PFSK-1 (cell line): ENCODE measurements around the gene TEX51.

Experiments
- FOXP2 ChIP-seq: optimal IDR thresholded peaks from 2 replicates; pipeline ENCODE3; 2011; ENCODE audit warnings: borderline replicate concordance, control low read depth, inconsistent platforms; ENCODE audit not compliant: insufficient read depth; ENCODE audit errors: extremely low read length, extremely low read depth
- POLR2AphosphoS5 ChIP-seq: IDR thresholded peaks from 2 replicates; pipeline ENCODE4 v1.6.1; 2012; ENCODE audit warnings: low read depth, mild to moderate bottlenecking, control low read depth, low read length, moderate library complexity
- SIN3A ChIP-seq: IDR thresholded peaks from 2 replicates; pipeline ENCODE4 v1.6.1; 2012; ENCODE audit warnings: mild to moderate bottlenecking, low read length, moderate library complexity, borderline replicate concordance; ENCODE audit not compliant: insufficient read depth
- TAF1 ChIP-seq: IDR thresholded peaks from 2 replicates; pipeline ENCODE4 v1.6.1; 2012; ENCODE audit warnings: low read length, control low read depth, borderline replicate concordance; ENCODE audit not compliant: insufficient read depth
- TF ChIP-seq, protein P1 (sequence below), 2 experiments: IDR thresholded peaks; 2 replicates each; pipeline versions ENCODE4 v1.6.1 to v1.8.0; 2011 to 2012; ENCODE audit warnings: low read depth in 2 of 2, low read length in 2 of 2, control low read depth in 1 of 2, inconsistent platforms in 1 of 2, mild to moderate bottlenecking in 1 of 2, moderate library complexity in 1 of 2; ENCODE audit not compliant: insufficient read depth in 1 of 2

TEX51 gene

DNA sequence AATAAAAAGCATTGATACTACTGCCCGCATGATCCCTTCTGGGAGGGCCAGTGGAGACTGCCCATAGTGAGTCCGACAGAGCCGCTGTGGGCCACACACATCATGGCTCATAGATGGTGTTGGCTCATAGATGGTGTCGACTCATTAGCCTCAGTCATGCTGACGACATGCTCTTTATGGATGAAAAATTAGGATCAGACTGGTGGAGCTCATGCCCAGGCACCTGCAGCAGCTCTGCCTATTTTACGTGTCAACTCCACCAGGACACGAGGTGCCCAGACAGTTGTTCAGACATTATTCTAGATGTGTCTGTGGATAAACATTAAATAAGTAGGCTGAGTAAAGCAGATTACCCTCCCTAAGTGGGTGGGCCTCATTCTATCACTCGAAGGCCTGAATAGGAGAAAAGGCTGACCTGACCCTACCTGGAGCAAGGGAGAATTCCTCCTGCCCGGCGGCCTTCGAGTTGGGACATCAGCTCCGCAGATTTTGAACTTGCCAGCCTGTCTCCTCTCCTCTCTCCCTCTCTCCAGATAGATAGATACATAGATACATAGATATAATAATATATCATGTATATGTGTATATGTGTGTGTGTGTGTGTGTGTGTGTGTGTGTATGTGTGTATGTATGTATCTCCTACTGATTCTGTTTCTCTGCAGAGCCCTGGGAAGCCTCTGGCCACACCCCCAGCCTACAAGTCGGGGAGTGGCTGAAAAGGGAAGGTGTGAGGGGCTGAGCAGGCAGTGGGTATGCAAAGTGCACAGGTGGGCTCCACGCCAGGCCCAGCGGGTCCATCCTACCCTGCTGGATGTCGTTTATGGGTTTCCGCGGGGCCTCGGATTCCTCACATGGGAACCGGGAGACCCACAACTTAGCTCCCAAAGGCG, 13.6 kb upstream of the TEX51 start:
- no peak for TF ChIP-seq SIN3A
- TF ChIP-seq TAF1 = no peak
- no peak for TF ChIP-seq POLR2AphosphoS5
- TF ChIP-seq, protein P1, sequence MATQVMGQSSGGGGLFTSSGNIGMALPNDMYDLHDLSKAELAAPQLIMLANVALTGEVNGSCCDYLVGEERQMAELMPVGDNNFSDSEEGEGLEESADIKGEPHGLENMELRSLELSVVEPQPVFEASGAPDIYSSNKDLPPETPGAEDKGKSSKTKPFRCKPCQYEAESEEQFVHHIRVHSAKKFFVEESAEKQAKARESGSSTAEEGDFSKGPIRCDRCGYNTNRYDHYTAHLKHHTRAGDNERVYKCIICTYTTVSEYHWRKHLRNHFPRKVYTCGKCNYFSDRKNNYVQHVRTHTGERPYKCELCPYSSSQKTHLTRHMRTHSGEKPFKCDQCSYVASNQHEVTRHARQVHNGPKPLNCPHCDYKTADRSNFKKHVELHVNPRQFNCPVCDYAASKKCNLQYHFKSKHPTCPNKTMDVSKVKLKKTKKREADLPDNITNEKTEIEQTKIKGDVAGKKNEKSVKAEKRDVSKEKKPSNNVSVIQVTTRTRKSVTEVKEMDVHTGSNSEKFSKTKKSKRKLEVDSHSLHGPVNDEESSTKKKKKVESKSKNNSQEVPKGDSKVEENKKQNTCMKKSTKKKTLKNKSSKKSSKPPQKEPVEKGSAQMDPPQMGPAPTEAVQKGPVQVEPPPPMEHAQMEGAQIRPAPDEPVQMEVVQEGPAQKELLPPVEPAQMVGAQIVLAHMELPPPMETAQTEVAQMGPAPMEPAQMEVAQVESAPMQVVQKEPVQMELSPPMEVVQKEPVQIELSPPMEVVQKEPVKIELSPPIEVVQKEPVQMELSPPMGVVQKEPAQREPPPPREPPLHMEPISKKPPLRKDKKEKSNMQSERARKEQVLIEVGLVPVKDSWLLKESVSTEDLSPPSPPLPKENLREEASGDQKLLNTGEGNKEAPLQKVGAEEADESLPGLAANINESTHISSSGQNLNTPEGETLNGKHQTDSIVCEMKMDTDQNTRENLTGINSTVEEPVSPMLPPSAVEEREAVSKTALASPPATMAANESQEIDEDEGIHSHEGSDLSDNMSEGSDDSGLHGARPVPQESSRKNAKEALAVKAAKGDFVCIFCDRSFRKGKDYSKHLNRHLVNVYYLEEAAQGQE (IDR thresholded peaks at IDR 0.05; ENCODE audit: insufficient read depth in 1 of 2, low read depth in 2 of 2, low read length in 2 of 2) = no peak
- no peak for TF ChIP-seq FOXP2

DNA sequence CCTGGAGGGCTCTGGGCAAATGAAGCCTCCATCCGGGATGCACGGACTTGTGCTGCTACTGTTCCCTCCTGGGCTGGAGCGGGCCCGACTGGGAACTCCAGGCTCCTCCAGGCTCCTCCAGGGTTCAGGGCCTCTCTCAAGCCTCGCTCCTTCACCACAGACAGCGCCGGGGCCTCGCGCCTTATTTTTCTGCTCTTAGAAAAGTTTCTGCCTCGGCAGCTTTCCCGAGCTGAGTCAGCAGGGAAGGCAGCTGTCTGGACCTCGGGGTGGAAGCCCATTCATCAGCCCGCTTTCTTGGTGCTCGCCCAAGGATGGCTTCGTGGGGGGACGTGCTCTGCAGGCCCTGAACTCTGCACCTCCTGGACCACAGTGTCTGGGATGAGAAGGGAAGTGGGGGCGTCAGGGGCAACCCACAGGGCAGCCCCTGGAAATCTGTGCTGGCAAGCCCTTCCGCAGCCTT, 12.9 kb upstream of the TEX51 start:
- TF ChIP-seq TAF1 (no peak), POLR2AphosphoS5 (no peak), FOXP2 (no peak), SIN3A (no peak)
- TF ChIP-seq, protein P1 (IDR thresholded peaks at IDR 0.05; ENCODE audit: insufficient read depth in 1 of 2, low read depth in 2 of 2, low read length in 2 of 2) = no peak

DNA sequence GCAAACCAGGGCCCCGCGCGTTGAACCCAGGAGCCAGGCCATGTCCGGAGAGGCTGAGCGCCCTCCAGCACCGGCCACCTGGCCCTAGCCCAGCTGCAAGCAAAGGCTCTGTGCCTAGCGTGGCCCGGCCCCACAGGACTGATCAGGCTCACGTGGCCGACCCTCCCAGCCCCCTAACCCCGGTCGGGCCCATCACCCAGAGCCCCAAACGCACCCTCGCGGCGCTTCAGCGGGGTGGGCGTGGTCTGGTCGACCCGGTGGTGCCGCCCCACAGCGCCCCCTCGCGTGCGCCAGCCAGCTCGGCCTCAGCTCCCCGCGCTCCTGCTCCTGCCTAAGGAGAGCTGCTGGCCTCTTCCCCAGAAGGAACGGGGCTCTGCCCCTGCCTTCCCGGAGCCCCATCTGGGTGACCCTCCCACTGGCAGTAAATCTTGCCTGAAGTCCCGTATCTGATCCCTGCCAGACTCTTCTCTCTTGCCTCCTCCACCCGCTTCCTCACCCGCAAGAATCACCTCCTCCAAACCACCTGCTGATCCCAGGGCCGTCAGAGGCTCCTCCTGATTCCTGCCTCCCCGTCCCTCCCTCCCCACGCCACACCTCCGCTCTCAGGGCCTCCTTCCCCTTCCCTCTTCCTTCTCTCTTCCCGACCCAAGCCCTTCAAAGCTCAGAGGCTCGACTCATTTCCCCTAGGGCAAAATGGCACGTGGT, 12.3 kb upstream of the TEX51 start:
- TF ChIP-seq TAF1 (no peak), FOXP2 (peak; percentile 62)

DNA sequence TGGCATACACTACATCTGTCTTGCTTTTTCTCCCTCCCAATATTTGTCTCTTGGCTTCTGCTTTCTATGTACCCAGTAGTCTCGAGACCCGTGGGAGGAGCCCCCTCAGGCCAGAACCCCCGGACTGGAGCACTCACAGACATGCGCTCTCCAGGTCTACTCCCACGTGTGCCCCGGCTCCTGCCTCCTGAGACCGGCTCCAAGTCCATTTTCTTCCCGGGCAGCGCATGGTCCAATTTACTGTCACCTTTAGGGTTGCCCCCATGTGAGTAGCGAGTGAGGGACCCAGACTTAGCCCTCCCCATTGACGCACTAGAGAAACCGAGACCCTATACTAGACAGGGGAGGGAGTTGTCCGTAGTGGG, 11.8 kb upstream of the TEX51 start:
- TF ChIP-seq SIN3A (no peak), FOXP2 (no peak), POLR2AphosphoS5 (no peak), TAF1 (no peak)
- TF ChIP-seq, protein P1 (IDR thresholded peaks at IDR 0.05; ENCODE audit: insufficient read depth in 1 of 2, low read depth in 2 of 2, low read length in 2 of 2) = no peak

DNA sequence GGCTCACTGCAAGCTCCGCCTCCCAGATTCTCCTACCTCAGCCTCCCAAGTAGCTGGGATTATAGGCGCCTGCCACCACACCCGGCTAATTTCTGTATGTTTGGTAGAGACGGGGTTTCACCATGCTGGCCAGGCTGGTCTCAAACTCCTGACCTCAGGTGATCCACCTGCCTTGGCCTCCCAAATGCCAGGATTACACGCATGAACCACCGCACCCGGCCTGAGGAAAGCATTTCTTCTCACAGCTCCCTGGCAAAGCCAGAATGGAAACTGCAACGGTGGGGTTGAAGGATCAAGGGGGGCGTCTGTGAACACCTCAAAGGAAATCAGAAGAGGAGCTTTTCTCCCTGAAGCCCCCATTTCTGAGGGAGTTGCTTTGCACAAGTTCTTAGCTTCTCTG, 11.2 kb upstream of the TEX51 start:
- TF ChIP-seq, protein P1 (IDR thresholded peaks at IDR 0.05; ENCODE audit: insufficient read depth in 1 of 2, low read depth in 2 of 2, low read length in 2 of 2) = no peak
- TF ChIP-seq FOXP2 (no peak), SIN3A (no peak), POLR2AphosphoS5 (no peak), TAF1 (no peak)
